Forelimb muscle (tissue), 1 donor: Measurements from ENCODE around the gene NPFF. TPM values are rescaled to one million over a fixed set of nuclear protein-coding genes. Genes with fewer than 3 reads are reported as not detected.

Experiments used
- DNase-seq: peaks from one replicate; pipeline ENCODE4 v3.0.0-alpha.2; 2013; ENCODE audit warnings: low read depth
- polyA plus RNA-seq: library from polyadenylated mRNA; unstranded; fragments of 120-200 nt; gene quantifications from one replicate; pipeline ENCODE4 v1.2.1, GENCODE V29; 2013; ENCODE audit not compliant: insufficient read length

The NPFF gene
- polyA plus RNA-seq, 1 donor, result not detected

DNA sequence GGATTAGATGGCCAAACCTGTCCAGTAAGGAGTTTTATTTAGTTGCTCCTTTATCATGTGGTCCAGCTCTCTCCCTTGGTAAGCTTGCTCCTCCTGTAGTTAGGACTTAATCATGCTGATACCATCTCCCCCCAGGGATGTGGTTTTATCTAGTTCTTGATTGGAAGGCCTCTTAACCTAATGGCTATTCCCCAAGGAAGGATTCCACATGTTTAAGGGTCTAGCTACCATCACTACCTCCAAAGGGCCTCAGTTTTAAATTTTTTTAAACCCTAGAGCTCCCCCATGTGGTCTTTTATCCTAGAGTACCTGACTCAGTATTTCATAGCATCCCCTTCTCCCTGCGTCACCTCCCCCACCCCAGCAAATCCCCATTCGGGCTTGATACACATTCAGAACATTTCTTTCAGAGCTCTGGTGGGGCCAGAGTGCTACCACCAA is 30.5 kb downstream of the NPFF start:
- no peak for DNase-seq

DNA sequence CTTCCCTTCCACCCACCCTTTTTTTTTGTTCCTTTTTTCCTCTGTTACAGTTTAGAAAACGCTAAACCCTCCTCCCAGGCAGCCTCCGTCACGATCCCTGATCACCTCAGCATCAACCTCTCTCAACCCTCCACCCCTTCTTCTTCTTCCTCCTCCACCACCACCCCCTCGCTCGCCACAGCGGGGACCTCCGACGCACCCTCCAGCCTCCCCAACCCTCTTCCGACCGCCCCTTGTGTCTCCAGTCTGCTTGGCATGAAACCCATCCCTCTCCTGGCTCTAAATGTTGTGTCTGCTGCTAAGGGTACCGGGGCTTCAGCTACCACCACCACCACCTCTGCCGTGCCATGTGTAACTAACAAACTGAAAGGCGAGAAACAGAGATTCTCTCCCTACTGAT is 32.5 kb downstream of the NPFF start:
- no peak for DNase-seq

DNA sequence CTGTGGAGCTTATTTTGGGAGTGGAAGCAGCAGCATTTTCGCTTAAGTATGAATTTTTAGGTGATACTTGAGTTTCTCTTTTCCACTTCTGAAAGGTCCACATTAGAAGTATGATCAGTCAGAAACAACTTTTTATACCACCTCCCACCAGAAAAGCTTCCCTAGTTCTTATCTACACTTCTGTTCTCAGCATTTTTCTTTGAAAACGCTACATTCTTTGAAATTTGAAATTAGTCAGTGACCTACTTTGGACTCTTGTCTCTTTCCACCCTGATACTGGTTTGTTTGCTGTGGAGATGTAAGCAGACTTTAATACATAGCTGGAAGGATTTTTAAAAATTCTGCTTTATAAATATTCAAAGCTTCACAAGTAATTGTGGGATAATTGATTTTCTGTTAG is 33.2 kb downstream of the NPFF start:
- no peak for DNase-seq

DNA sequence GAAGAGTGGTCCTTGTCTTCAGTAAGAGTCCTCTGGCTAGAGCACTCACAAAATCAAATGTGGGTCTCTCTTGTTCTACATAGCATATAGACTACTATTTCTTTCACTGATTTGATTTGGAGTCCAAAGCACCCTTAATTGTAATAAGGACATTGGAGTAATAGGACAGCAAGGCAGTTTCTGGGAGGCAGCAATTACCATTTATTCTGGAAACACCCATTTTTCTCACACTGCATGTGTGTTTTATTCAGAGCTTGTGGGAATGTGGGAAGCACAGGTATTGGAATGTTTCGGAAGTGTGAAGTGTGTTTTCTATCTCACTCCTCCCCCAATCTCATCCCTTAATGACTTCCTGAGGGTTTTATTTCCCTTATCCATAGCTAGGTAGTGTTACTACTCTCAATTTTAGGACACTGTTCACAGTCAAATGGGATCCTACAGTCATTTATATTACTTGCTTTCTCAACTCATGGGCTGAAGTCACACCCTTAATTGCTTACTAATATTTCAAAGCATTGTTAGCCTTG is 35.2 kb downstream of the NPFF start:
- no peak for DNase-seq

DNA sequence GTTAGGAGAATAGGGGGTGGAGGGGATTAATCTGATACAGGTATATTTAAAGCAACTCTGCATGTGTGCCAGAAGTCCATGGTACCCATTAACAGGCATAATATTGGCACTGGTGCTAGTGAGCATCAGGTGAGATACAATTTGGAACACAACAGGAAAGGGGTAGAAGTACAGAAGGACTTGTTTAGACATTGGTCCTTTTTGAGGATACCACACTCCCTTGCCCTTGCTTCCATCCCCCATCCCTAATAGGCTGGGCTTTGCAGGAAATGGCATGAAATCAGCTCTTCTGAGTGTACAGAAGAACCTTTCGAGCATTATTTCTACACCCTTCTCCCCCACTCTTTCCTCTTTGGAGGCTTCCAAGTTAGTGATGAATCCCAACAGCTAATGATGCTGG is 39.0 kb downstream of the NPFF start:
- no peak for DNase-seq

DNA sequence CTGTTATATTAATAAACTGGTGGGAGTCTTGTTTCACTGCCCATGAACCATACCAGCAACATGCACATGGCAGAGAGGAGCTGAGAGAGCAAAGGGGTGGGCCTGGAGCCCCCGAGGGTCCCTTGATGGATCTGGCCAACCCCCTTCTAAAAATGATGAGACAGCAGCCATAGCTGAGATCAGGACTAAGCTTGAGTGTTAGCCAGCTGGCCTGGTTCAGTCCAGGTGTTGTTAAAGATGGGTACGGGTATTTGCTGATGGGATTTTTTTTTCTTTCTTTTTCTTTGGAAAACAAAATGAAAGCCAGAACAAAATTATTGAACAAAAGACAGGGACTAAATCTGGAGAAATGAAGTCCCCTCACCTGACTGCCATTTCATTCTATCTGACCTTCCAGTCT is 39.4 kb downstream of the NPFF start:
- DNase-seq, result no peak

DNA sequence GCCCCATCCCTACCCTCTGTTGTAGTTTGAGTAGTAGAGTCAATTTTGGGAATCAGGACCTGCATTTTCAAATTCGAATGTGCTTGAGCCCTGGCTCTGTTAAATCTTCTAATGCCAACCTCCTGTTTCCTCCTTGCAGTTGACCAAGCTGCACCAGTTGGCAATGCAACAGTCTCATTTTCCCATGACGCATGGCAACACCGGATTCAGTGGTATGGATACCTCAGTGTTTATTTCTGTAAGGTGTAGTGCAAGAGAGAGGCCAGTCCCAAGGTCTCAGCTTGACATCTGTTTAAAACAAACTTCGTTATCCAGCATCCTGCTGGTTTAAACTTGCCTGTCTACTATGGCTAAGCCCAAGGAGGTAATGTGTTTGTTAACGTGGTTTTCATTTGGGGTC is 40.2 kb downstream of the NPFF start:
- DNase-seq, result no peak

DNA sequence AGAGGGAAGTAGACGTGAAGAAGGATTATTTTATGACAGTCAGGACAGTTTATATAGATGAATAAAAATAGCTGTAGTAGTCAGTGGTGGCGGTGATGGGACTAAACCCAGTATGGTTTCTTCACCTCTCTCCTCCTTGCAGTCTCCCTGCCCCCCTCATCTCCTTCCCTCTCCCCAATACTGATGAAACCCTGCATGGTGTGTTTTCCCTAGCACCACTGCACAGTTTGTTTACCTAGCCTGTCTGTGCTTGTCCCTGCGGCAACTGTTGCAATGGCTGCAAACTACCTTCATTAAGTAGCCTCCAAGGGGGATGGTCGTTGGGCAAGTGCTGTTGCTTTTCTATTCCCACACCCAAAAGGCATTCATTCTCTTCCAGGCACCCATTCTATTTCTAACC is 40.6 kb downstream of the NPFF start:
- no peak for DNase-seq

DNA sequence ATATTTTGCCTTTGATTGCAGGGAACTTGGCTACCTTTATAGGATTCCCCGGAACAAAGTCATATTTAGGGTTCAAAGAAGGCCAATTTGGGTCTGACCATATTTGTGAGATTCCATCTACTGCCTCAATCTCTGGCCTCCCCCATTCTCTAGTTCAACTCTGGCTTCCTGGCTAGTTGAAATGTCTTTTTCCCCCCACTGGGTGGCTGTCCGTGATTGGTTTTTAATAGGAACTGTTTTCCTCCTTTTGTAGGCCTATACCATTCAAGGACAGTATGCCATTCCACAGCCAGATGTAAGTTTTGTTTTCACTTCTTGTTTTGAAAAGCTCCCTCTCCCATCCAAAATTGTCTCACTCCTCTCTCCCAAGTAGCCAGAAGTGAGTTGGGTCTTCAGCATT is 41.6 kb downstream of the NPFF start:
- no peak for DNase-seq

DNA sequence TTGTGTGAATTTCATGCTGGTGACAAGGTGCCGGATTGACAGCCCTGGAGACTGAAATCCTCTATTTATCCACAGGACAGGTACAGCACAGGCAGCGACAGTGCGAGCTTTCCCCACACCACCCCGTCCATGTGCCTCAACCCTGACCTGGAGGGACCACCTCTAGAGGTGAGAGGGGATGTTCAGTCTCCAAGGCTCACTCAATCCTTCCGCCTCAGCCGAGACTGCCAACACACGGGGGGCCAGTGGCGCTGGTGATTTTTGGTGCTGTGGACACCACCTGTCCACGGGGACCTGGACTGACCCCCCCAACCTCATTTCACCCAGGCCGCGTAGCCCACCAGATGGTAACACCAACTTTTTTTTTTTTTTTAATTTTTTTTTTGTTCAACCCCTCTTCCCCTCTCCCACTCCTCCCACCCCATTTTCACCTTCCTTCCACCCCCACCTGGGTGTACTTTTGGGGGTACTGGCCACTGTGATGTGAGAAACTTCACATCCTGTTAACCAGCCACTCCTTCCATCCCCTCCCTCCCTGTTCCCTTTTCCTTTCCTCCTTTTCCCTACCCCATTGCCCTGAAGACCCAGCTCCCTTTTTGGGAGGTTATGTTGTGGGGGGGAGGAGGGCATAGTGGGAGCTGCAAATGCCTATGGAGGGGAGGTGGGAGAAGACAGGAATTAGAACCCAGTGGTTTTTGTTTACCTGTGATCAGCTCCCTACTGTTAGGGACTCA is 42.4 kb downstream of the NPFF start:
- DNase-seq, result no peak

DNA sequence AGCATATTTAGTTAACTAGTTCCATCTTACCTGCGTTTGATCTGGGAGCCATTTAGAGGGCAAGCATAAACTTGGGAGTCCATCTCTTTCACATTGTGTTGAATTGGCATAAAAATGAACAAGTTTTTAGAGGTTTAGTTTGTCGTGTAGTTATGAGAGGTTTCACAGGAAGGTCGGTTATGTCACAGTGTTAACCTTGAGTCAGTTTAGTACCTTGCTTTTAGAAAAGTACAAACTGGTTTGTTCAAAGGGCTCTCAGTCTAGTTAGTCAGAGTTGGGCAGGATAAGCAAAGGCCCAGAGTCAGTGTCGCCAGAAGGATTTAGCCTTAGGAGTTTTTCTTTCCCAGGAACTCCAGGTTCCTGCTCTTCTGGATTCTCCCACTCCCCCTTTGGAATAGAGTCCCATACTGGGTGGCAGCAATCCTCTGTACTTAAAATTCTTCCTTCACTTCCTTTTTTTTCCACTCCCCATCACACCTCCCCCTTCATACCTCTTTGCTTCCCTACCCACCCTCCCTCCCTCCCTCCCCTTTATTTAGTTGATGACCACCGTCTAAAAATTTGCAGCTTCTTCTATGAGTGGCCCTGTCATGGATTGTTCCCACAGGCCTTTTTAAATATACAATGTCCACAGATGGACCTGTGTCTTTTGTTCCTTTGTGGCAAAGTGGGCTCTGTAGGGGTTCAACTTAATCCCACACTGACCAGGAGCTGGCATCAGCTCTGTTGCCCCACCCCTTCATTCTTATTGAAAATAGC is 43.3 kb downstream of the NPFF start:
- no peak for DNase-seq

DNA sequence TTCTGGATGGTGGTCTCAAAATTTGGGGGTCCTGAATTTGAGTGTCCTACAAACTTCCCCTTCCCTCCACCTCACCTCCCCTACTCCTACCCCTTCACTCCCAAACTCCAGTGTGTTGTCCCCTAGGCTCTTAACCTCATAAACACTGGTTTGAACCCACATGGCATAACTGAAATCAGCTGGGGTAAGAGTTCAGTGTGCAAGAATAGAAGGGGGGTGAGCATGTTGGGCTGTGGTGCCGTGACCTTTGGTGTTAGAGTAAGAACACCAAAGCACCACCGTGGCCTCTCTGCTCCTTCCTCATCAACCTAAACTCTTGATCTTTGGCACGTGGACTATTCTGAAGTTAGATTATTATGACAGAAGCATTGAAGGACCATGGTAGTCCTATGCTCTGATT is 44.3 kb downstream of the NPFF start:
- DNase-seq, result no peak

DNA sequence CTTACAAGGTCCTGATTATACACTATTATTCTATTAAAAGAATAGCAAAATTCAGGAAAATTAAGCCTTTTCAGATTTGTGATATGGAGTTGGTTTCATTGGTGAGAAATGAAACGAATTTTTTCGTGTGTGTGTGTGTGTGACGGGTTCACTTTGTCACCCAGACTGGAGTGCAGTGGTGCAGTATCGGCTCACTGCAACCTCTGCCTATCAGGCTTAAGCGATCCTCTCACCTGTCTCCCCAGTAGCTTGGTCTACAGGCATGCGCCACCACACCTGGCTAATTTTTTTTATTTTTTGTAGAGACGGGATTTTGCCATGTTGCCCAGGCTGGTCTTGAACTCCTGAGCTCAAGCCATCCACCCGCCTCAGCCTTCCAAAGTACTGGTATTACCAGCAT is 45.7 kb downstream of the NPFF start:
- DNase-seq, result no peak

DNA sequence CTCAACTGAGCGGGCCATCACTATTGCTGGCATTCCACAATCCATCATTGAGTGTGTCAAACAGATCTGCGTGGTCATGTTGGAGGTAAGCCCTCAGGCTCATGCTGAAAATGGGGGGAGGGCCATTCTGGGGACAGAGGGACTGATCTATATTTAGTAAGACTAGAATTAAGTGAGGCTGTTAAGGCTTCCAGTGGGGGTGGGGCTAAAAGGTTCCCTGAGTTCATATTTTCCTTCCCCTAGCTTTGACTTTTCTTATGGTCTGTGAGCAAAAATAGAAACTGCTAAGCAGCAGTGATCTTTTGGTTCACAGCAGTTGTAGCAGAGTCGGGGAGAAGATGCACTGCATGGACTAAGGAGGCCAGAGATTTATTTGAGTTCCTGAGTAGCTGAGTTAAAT is 46.2 kb downstream of the NPFF start:
- DNase-seq, result no peak

DNA sequence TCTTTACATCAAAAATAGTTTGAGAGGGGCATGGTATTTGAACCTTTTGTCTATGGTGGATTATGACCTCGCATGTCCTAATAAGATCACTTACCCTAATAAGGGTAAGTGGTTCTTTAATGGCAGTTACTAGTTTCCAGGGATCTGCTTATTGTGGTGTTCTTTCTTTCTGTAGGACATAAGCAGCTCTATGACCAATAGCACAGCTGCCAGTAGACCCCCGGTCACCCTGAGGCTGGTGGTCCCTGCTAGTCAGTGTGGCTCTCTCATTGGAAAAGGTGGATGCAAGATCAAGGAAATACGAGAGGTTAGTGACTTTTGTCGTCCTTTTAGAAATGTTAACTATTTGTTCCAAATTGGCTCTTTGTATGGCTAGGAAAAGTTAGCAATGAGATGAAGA is 48.2 kb downstream of the NPFF start:
- no peak for DNase-seq

Other genes starting within 250 kb of the NPFF start
- gene ESPL1, start 239.2 kb downstream of the NPFF start, polyA plus RNA-seq, result 4.3 TPM
- gene PFDN5, start 211.9 kb downstream of the NPFF start, polyA plus RNA-seq, result 497 TPM
- 37.2 TPM for gene MYG1, start 207.8 kb downstream of the NPFF start, polyA plus RNA-seq
- 52.4 TPM for gene AAAS, start 185.9 kb downstream of the NPFF start, polyA plus RNA-seq
- 0.15 TPM for gene SP7, start 171.1 kb downstream of the NPFF start, polyA plus RNA-seq
- 37.2 TPM for gene SP1, start 127.3 kb downstream of the NPFF start, polyA plus RNA-seq
- 0.09 TPM for gene AMHR2, start 83.6 kb downstream of the NPFF start, polyA plus RNA-seq
- 41.6 TPM for gene PRR13, start 65.8 kb downstream of the NPFF start, polyA plus RNA-seq
- gene PCBP2, start 55.4 kb downstream of the NPFF start, polyA plus RNA-seq, result 550 TPM
- gene MAP3K12, start 8.0 kb downstream of the NPFF start, polyA plus RNA-seq, result 14.3 TPM
- 20.9 TPM for gene TARBP2, start 6.2 kb downstream of the NPFF start, polyA plus RNA-seq
- gene ATF7, start 118.9 kb upstream of the NPFF start, polyA plus RNA-seq, result 49.7 TPM
- gene ATP5MC2, start 168.6 kb upstream of the NPFF start, polyA plus RNA-seq, result 857 TPM
- 80.8 TPM for gene CALCOCO1, start 220.0 kb upstream of the NPFF start, polyA plus RNA-seq
- gene CISTR, start 244.5 kb upstream of the NPFF start, polyA plus RNA-seq, result not detected